HFF-Myc (cell line): ENCODE measurements around the gene SULT4A1.
A peak's percentile ranks its signal among the peaks of the same experiment; 100 is the strongest.

Experiments used
- DNase-seq: peaks from one replicate; pipeline ENCODE4 v3.0.0-alpha.2; 2011; ENCODE audit warnings: low read depth; ENCODE audit errors: extremely low read depth
- H3K4me3 ChIP-seq: replicated peaks from 2 replicates; pipeline ENCODE4 v1.5.1; 2011; ENCODE audit warnings: low read depth, mild to moderate bottlenecking, control low read depth, low read length
- TF ChIP-seq, protein P1 (sequence below): IDR thresholded peaks from 2 replicates; pipeline ENCODE4 v1.5.1; 2012; ENCODE audit warnings: mild to moderate bottlenecking, low read depth, low read length, control low read depth; ENCODE audit errors: missing control alignments

SULT4A1 gene

GRCh38 chr22:43802897-43803495 is 59.3 kb downstream of the SULT4A1 start:
- TF ChIP-seq, protein P1, sequence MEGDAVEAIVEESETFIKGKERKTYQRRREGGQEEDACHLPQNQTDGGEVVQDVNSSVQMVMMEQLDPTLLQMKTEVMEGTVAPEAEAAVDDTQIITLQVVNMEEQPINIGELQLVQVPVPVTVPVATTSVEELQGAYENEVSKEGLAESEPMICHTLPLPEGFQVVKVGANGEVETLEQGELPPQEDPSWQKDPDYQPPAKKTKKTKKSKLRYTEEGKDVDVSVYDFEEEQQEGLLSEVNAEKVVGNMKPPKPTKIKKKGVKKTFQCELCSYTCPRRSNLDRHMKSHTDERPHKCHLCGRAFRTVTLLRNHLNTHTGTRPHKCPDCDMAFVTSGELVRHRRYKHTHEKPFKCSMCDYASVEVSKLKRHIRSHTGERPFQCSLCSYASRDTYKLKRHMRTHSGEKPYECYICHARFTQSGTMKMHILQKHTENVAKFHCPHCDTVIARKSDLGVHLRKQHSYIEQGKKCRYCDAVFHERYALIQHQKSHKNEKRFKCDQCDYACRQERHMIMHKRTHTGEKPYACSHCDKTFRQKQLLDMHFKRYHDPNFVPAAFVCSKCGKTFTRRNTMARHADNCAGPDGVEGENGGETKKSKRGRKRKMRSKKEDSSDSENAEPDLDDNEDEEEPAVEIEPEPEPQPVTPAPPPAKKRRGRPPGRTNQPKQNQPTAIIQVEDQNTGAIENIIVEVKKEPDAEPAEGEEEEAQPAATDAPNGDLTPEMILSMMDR: no peak
- H3K4me3 ChIP-seq: no peak overlapping the region
- DNase-seq: no peak

DNA sequence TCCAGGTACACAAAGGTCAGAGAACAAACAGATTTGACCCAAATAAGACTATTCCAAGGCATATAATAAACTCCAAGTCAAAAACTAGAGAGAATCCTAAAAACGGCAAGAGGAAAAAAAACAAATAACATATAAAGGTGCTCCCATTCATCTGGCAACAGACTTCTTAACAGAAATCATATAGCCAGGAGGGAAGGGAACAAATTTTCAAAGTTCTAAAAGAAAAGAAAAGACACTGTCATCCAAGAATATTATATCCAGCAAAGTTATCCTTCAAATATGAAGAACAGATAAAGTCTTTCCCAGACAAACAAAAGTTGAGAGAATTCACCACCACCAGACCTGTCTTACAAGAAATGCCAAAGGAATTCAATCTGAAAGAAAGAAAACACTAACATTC is 61.3 kb downstream of the SULT4A1 start:
- DNase-seq: no peak
- TF ChIP-seq, protein P1: no peak
- H3K4me3 ChIP-seq: no peak overlapping the region

- TF ChIP-seq, protein P1: no peak
- no peak overlapping the region for H3K4me3 ChIP-seq
- DNase-seq: no peak
These were observed 63.8 kb downstream of the SULT4A1 start for GRCh38 chr22:43798492-43798891.

- no peak overlapping the region for H3K4me3 ChIP-seq
- TF ChIP-seq, protein P1: peak; percentile 47
- no peak for DNase-seq
These were observed 65.7 kb downstream of the SULT4A1 start for GRCh38 chr22:43796567-43796966.

- no peak for DNase-seq
- TF ChIP-seq, protein P1: no peak
- no peak overlapping the region for H3K4me3 ChIP-seq
These were observed 67.0 kb downstream of the SULT4A1 start for GRCh38 chr22:43795320-43795719.

GRCh38 chr22:43792905-43793304 is 69.4 kb downstream of the SULT4A1 start:
- DNase-seq: no peak
- TF ChIP-seq, protein P1: no peak
- H3K4me3 ChIP-seq: no peak overlapping the region

- TF ChIP-seq, protein P1: no peak
- peak; percentile 73 for DNase-seq
- H3K4me3 ChIP-seq: no peak overlapping the region
These were observed 72.9 kb downstream of the SULT4A1 start for GRCh38 chr22:43789452-43789851.
